ENCODE results near the gene TMEM255B.
"Not testable (repeated sequence)": the region's sequence is repeated elsewhere in the genome, so short reads cannot be mapped to it uniquely, and the experiment has no call there.

The TMEM255B gene

DNA sequence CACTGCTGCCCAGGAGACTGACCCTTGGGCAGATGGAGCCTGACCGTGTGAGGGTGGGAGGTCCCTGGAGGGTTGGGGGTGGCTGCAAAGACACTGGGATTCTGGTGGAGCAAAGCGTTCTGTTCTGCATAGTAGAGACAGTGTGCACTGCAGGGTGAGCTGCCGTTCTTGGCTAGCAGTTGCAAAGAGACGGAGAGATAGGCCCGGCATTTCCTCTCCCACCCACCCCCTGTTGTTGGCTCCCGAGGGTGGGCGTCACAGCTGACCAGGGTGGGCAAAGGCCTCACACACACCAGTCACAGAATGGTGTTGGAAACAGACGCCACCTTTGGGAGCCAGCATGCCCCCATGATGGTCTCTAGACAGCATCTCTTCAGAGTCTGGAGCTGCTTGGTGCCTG lies 11.4 kb downstream of the TMEM255B start:
- DNase-seq, result no peak

DNA sequence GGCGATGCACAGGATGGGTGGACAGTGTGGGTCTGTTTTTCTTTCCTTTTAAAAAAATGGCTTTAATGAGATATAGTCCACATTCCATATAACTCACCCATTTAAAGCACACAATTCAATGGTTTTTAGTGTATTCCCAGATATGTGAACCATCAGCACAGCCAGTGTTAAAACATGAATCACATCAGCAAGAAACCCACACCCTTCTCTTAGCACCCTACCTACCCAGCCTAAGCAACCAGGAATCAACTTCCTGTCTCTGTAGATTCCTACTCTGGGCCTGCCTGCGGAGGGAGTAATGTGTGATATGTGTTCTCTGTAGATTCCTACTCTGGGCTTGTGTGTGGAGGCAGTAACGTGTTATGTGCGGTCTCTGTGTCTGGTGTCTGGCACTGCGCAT lies 11.9 kb downstream of the TMEM255B start:
- no peak for DNase-seq

DNA sequence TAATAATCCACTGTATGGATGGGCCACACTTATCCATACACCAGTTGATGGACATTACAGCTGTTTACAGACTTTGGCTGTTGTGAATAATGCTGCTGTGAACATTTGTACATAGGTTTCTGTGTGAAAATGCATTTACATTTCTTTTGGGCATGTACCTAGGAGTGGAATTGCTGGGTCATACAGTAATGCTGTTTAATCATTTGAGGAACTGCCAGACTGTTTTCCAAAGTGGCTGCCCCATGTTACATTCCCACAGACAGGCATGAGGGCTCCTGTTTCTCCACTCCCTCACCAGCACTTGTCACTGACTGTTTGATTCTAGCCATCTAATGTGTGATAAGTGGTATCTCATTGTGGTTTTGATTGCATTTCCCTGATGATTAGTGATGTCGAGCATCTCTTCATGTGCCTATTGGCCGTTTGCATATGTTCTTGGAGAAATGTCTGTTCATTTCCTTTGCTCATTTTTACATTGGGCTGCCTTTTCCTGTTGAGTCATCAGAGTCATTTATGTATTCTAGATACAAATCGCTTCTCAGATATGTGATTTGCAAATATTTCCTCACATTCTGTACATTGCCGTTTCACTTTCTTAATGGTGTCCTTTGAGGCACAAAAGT lies 12.8 kb downstream of the TMEM255B start:
- DNase-seq, result no peak

DNA sequence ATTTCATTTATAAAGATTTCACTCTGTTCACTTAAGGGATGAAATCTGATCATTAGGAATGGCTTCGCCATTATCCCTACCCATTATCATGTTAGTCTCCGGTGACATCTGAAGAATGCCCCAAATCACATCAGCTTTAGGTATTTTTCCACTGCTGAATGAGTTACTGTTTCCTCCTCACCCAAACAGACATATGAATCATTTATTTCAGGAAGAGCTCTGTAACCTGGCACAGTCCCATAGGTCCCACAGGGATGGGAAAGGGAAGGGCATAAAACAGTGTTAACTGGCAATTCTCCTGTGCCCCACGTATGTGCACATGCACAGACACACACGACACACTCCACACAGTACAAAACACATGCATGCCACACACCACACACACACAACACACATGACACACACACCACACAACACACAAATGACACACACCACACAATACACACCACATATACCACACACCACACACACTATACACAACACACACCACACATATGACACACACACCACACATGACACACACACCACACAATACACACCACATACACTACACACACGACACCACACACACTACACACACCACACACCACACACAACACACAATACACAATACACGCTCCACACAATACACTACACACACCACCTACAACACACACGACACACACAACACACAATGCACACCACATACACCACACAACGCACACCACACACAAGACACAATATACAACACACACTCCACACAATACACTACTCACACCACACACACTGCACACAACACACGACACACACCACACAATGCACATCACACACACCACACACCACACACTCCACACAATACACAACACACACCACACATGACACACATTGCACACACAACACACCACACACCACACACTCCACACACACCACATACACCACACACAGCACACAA lies 15.4 kb downstream of the TMEM255B start:
- no peak for DNase-seq

DNA sequence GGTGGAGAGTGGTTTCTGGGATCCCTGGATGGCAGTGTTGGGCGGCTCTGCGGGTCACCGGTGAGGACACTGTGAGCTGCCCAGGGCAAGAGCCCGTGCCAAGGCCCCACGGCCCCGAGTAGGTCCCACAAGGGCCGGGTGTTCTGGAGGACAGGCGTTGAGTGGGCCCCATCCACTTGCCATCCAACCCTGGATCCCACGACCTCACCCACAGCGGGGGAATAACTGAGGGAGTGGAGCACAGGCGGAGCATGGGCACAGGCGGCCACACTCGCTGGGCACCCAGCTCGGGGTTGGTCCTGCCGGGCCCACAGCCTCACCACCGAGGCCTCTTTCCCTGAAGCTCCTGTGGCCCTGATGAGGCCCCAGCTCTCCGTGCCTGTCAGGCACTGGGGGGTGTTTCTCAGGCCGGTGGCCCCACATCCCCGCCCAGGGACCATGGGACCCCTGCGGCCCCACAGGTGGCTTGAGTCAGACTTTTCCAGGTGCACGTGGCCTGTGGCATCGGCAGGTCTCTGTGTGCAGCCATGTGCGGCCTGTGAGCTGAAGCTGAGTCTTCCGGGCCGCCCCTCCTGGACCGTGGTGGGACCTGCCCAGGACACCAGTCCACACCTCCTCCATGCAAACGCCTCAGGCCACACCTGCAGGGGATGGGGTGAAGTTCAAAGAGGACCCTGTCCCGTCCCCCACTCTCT lies 16.6 kb downstream of the TMEM255B start:
- DNase-seq, result no peak

DNA sequence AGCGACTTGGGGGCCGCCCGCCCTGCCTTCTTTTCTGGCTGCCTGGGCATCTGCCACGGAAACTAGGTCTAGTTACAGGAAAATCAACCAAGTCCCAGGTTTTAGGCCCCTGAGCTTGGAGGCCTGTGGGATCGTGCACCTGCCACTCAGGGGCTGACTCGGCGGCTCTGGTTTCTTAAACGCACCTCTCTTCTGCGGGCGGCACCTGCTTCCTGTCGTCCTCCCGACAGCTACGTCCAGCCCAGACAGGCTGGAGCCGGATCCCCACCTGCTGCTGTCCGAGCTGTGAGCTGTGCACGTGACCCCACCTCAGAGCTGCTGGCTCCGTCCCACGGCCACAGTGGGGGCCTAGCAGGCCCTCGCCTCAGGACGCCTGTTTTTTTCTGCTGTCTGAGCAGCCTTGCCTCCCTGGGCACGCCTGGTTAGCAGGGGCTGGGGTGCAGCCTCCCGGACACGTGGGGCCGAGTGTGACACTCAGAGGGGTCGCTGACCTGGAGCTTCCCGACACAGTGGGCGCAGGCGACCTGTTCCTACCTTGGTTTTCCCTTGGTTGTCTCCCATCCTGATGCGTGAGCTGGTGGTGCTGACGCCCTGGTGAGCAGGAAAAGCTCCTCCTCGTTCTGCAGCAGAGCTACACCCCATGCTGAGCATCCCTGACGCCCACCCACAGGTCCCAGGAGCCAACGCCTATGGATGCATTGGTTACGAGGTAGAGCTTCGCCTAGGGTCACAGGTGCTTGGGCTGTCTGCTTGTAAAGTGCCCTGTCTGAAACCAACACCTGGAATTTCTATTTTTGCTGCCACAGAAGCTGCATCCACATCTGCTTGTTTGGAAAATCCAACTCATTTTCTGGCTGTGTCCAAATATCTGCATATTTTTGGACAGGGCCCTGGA lies 17.5 kb downstream of the TMEM255B start:
- DNase-seq, result no peak

DNA sequence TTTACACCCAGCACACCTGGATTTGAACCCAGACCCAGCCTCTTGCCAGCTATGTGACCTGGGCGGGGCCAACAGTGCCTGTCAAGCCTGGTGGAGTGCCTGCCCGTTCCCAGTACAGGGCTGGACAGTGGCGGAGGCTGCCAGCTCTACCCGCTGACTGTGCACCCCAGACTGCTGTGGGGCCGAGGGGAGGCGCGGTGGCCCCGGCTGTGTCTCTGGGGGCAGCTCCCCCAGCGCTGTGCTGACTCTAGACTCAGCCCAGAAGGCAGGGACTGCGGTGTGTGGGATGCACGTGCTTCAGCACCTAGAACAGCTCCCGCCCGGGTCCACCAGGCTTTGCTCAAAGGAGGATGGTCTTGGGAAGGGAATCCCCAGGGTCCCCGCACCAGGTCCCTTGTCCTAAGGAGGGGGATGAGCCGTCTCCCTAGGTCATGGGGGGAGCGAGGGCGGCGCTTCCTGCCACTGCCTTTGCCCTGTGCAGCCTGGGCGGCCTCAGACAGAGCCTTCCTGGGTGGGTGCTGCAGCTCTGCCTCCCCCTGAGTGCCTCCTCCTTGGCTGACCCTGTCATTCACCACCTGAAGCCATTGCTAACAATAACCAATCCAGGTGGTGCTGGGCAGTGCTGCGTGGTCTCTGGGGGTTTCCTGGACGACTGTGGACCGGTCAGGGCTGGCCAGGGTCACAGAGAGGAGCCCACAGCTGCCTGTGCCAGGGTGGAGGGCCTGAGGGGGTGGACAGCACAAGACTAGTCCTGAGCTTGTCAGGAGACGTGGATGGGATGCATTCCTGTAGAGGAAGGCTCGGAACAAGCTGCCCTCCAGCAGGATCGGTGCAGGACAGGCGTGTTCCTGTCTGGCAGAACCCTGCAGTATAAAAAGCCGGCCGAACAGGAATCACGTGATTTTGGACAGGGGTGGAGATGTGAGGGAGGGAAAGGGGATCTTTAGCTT lies 18.6 kb downstream of the TMEM255B start:
- no peak for DNase-seq

DNA sequence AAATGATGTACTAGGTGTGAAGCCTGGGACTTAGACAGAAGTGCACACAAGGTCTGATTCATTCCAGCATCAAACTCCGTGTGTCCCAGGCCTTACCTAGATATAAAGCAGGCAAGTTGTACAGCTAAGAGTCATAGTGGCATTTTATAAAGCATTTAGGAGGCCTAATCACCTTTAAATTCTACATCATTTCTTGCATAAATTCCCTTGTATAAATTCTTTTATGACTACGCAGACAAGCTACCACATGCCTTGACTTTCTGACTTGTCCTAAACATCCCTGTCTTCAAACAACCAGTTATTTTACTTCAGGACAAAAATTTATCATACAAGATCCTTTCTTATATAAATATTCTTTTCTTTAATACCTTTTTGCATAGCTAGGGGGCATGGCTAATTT lies 22.5 kb downstream of the TMEM255B start:
- no peak for DNase-seq

DNA sequence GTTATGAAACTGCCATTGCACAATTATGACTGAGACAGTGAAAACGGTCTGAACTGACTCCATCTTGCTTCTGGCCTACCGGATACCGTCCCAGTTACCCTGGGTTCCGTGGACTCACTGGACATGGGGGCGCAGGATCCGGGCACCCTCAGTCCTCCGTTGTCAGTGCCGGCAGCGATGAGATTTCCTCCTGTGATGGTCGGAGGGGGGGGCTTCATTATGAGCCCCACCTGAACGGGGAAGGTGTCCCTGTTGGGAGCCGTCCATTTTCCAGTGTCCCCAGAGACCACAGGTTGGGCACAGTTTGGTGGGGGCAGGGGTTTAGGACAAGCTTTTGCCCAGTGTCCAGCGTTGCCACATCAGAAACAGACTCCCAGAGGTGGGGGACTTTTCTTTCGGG lies 23.4 kb downstream of the TMEM255B start:
- no peak for DNase-seq

DNA sequence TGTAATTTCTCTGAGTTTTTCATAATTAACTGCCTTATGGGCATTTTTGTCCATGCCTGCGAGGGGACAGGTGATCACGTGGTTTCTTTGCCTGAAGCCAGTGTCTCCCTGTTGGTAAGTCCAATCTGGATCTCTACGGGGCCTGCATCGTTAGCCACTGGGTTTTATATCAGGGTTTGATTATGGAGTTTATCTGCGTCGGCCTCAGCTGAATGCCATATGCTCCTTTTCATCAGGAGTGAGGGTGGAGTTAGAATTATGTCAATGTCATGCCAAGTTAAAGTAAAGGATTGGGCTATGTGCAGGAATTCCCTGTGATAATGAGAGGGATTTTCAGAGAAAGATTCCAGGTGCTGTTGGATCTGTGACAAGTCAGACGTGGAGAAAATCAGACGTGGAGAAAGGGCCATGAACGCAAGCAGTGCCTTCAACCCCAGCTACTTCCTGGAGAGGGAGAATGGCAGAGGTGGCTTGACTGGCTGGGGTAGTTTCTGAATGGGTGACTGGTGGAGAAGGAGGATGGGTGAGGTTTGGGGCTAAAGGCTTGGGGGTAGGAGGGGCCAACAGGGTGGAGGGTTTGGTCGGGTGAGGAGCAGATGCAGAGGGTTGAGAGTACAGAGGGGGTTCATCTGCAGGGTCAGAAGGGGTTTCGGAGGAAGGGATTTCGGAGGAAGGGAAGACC lies 24.3 kb downstream of the TMEM255B start:
- DNase-seq, result no peak

DNA sequence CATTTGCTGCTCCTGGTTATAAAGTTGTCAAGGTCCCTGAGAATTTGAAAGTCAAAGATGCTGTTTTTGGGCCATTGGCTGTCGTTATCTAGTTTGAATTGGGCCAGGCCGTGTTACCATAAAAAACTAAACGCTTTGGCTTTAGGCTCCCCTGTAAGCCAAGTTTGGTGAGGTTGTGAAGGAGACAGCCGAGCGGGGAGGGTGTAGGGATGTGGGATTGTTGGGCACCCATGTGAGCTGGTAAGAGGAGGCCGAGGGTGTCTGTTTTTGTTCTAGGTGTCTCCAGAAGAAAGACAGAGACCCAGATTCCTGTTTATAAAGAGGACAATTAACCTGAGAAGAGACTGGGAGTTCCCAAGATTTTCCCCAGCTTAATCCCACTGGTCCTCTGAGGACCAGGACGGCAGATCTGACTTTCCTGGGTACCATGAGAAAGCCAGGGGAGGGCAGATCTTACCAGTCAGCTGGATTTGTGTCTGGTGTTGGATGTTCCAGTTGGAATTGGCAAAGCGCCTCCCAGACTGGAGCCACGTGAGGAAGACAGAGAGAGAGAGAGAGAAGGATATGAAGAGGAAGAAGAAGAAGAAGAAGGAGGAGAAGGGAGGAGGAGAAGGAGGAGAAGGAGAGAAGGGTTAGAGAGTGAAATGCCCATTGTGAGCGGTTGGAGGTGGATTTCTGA lies 25.1 kb downstream of the TMEM255B start:
- no peak for DNase-seq

DNA sequence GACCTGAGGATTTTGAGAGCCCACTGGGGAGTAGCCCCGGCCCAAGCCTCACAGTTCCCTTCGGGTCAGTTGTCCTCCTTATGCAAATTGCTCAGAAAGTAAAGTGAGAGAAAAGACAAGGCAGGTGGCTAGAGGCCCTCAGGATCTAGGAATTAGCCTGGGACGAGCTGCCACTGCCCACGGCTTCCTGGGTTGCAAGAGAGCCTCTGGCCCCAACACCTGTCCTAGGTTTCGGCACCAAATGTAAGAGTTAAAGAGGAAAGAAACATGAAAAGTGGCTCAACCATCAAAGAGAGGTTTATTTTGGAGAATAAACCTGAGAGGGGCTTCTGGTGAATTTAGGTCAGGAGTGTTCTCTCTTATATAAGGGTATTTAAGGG lies 25.6 kb downstream of the TMEM255B start:
- DNase-seq, result no peak

DNA sequence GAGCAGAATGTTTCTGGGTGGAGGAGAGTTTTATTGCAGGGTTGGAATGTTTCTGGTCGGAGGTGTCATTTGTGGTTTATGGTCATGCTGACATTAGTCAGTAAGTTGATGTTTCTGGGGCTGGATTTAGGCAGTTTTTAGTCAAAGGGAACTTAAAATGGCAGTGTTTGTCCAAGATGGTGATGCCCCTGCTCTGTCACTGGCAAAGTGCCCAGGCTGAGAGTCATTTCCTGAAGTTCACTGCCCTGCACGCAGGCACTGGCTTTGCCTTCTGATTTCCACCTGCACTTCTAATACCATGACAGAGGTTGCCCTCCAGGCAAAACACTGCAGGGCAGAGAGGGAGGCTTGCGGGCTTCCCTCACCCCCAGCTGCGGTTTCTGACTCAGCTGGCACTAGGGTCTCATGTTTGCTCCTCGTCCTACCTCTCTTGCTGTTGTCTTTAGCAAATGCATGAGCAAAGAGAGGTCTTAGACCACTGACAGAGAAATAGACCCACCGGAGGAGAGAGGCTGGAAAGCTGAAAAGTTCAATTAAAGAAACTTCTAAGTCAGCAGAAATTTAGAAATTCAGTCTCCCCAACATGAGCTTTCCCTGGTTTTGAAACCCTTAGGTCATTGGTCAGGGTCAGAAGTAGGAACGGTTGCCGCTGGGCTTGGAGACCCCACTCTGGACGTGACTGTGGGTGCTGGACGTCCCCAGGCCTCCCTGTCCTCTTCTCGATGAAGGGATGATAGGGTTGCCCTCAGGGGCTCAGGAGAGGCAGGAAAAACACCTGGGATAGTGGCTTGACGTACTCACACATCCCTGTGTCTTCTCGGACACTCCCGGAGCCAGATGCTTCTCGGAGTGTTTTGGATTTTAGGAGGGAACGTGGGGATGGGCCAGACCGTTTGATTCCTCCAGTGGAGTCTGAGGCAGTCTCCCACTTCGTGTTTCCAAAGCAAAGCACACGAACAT lies 26.3 kb downstream of the TMEM255B start:
- DNase-seq, result no peak

DNA sequence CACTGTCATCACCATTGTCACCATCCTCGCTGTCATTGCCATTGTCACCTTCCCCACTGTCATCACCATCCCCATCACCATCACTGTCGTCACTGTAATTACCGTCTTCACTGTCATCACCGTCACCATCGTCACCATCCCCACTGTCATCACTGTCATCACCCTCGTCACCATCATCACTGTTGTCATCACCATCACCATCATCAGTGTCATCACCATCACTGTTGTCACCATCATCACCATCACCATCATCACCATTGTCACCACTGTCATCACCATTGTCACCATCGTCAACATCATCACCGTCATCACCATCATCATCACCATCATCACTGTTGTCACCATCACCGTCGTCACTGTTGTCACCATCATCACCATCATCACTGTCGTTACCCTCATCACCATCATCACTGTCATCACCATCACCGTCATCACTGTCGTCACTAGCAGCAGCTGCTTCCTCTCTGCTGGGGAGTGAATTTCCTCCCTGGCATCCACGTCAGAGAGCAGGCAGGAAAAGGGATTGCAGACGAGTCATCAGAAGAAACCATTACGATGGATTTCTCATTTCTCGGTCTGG lies 27.3 kb downstream of the TMEM255B start:
- no peak for DNase-seq

DNA sequence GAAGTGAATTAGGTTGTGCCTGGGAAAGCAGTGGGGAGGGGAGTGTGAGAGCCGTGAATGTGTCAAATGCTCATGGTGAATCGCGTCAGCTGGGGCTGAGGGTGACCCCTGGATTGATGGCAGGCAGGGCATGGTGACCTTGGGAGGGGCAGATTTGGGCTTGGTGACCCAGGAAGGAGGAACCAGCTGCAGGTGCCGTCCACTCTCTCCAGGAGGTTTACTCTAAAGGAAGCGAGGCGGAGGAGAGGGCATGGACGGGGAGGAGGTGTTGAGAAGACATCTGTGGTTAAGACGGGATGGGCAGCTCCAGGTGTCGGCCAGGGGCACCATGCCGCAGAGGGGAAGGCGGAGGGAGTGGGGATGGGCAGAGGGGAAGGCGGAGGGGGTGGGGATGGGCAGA lies 28.7 kb downstream of the TMEM255B start:
- DNase-seq, result no peak

DNA sequence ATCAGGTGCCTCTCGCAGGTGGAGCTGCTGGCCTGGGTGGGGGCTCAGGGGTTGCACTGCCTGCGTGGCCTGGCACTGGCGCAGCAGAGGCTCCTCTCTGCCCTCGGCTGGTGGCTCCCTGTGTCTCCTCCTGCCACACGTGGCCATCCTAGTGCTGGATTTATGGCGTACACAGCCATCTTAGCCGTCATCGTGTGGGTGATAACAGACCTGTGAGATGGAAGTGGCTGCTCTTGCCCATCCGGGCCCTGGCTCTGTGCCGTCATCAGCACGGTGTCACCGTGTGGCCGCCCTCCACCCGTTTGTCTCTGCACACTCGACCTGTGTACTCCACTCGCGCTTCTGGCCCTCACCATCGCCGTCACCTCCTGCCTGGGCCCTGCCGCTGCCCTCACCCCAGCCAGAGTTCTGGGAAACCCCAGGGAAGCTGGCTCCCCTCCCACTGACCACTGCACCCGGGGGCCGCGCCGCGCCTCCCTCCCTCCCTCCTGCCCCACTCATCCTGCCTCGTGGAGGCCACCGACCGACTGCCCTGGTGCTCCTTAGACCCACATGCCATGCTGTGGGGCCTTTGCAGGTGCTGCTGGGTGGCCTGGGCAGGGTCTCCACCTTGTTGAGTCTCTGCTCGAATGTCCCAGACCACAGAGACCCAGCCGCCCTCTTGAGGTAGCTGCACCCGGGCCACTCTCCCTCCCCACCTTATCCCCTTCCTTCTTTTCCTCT lies 29.5 kb downstream of the TMEM255B start:
- DNase-seq, result no peak

DNA sequence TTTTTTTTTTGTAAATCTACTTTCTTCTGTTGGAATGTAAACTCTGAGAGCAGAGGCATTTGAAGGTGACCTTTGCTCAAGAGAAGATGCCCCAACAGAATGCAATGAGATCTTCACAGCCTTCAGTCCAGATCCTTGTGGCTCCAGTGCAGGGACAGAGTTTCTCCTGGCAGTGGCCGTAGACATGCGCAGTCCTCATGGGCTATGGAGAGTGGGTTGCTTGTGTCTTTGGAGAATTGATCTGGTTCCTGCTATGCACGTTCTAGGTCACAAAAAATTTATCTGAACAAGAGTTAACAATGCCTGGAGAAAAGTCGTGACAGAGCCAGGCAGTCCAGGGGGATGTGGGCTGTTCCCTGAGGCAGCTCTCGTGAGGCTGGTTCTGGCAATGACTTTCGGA lies 30.1 kb downstream of the TMEM255B start:
- no peak for DNase-seq

DNA sequence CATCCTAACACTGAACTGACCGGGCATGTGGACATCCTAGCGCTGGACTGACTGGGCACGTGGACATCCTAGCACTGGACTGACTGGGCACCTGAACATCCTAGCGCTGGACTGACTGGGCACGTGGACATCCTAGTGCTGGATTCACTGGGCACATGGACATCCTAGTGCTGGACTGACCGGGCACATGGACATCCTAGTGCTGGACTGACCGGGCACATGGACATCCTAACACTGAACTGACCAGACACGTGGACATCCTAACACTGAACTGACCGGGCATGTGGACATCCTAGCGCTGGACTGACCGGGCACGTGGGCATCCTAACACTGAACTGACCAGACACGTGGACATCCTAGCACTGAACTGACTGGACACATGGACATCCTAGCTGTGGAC lies 30.9 kb downstream of the TMEM255B start:
- DNase-seq, result not testable (repeated sequence)

Measured in midbrain (tissue), 1 donor.